Measurements from ENCODE around the gene ATG101. TPM values are rescaled to one million over a fixed set of nuclear protein-coding genes. Genes with fewer than 3 reads are reported as not detected.

The ATG101 gene
- total RNA-seq, 1 experiment from 2014 or later, result 64.9 TPM

DNA sequence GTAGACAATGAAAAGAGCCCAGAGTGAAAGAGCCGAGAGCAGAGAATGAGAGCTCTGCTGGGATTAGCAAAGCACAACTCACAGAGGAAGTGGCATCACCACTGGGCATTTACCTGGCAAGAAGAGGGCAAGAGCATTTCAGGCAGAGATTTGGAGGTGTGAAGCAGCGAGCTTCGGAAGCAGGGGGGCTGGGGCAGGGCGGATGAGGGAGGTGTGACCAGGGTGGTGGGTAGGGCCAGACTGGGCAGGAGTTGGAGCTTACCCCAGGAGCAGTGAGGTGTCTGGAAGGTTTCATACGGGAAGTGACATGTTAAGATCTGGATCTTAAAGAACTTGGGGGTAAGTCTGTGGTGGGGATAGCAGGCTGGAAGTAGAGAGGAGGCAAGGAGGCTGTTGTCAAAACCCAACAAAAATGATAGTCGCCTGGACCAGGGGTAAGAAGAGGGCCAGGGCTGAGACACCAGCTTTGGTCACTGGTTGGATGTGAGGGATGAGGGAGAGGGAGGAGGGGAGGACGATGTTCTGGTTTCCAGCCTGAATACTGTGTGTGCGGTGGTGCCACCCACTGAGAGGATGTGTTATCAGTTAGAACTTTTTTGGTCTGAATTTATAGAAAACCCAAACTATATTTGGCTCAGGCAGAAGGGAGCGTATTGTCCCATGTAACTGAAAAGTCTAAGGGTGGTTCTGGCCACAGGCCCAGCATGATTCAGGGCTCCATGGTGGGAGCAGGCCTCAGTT is 14.9 kb downstream of the ATG101 start:
- Histone ChIP-seq H3K4me3 (ENCODE audit: low read depth in 2 of 2, low read length in 2 of 2) (no peak overlapping the region), H3K36me3 (ENCODE audit: control insufficient read depth, insufficient read depth, low read length) (no peaks in the 10 kb centered on the region), H3K27ac (ENCODE audit: low read length) (no peak overlapping the region), H3K4me1 (ENCODE audit: control insufficient read depth, insufficient read depth, low read length) (peaks cover 7% of the 10 kb centered on the region; the same call in 1 of the 2 replicates), H3K27me3 (ENCODE audit: control insufficient read depth, insufficient read depth, low read length) (no peaks in the 10 kb centered on the region), H3K9me3 (ENCODE audit: control insufficient read depth, insufficient read depth, low read depth, low read length) (no peaks in the 10 kb centered on the region)
- in situ Hi-C loops (cut with HindIII; ENCODE audit: low pct_unique_long_range_greater_than_20kb, low sequenced_read_pairs) (no loop called here), intact Hi-C loops (cut with micrococcal nuclease; ENCODE audit: unreplicated experiment) (no loop called here)
- TF ChIP-seq POLR2AphosphoS5 (IDR thresholded peaks at IDR 0.05; ENCODE audit: low read depth, low read length) (no peak), SIN3A (IDR thresholded peaks at IDR 0.05; ENCODE audit: borderline replicate concordance, insufficient read depth, low read depth, low read length) (no peak), TCF7L2 (IDR thresholded peaks at IDR 0.05; ENCODE audit: low read depth, low read length) (no peak)
- TF ChIP-seq, protein P1, sequence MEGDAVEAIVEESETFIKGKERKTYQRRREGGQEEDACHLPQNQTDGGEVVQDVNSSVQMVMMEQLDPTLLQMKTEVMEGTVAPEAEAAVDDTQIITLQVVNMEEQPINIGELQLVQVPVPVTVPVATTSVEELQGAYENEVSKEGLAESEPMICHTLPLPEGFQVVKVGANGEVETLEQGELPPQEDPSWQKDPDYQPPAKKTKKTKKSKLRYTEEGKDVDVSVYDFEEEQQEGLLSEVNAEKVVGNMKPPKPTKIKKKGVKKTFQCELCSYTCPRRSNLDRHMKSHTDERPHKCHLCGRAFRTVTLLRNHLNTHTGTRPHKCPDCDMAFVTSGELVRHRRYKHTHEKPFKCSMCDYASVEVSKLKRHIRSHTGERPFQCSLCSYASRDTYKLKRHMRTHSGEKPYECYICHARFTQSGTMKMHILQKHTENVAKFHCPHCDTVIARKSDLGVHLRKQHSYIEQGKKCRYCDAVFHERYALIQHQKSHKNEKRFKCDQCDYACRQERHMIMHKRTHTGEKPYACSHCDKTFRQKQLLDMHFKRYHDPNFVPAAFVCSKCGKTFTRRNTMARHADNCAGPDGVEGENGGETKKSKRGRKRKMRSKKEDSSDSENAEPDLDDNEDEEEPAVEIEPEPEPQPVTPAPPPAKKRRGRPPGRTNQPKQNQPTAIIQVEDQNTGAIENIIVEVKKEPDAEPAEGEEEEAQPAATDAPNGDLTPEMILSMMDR (IDR thresholded peaks at IDR 0.05), result no peak
- TF ChIP-seq, protein P2, sequence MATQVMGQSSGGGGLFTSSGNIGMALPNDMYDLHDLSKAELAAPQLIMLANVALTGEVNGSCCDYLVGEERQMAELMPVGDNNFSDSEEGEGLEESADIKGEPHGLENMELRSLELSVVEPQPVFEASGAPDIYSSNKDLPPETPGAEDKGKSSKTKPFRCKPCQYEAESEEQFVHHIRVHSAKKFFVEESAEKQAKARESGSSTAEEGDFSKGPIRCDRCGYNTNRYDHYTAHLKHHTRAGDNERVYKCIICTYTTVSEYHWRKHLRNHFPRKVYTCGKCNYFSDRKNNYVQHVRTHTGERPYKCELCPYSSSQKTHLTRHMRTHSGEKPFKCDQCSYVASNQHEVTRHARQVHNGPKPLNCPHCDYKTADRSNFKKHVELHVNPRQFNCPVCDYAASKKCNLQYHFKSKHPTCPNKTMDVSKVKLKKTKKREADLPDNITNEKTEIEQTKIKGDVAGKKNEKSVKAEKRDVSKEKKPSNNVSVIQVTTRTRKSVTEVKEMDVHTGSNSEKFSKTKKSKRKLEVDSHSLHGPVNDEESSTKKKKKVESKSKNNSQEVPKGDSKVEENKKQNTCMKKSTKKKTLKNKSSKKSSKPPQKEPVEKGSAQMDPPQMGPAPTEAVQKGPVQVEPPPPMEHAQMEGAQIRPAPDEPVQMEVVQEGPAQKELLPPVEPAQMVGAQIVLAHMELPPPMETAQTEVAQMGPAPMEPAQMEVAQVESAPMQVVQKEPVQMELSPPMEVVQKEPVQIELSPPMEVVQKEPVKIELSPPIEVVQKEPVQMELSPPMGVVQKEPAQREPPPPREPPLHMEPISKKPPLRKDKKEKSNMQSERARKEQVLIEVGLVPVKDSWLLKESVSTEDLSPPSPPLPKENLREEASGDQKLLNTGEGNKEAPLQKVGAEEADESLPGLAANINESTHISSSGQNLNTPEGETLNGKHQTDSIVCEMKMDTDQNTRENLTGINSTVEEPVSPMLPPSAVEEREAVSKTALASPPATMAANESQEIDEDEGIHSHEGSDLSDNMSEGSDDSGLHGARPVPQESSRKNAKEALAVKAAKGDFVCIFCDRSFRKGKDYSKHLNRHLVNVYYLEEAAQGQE (IDR thresholded peaks at IDR 0.05; ENCODE audit: insufficient read depth in 1 of 2, low read depth in 2 of 2, low read length in 1 of 2), result no peak
- ChIA-PET POLR2A (interaction anchor here (0.6 to 0.7 kb wide), 2 partner anchors 89 to 580 kb away, joined by 3 to 4 read pairs; no protein-coding TSS in a partner anchor), CTCF (interaction anchor here (0.7 to 1.4 kb wide), 4 partner anchors 52 to 942 kb away, joined by 4 to 9 read pairs (median 4); no protein-coding TSS in a partner anchor)
- ATAC-seq (no peak), DNase-seq (ENCODE audit: low read depth, low spot score) (no peak)
- BruUV-seq (replicated peaks), result no TSS peak

DNA sequence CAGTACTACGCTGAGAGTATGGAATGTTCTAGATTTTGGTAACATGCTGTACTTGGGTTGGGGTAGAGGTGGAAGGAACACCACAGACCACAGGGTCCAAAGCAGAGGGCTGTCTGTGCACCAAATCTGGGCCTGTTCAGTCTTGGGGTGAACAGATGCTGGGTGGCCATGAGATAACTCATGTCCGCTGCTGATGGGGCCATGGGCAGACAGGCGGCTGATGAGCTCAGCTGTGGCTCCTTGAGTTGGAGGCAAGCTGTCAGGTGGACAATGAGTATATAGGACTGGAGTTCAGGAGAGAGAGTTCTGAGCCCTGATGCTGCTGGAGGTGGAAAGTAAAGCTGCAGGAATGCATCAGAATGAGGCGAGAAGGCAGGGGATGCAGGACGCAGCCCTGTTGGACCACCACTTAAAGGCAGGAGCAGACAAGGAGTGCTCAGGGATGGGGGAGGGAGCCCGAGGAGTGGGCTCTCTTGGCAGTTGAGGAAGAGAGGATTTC is 16.0 kb downstream of the ATG101 start:
- ATAC-seq (no peak), DNase-seq (ENCODE audit: low read depth, low spot score) (no peak)
- no TSS peak for BruUV-seq (replicated peaks)
- H3K36me3 ChIP-seq (ENCODE audit: control insufficient read depth, insufficient read depth, low read length), result no peaks in the 10 kb centered on the region
- POLR2A ChIA-PET, result no interaction called here
- H3K4me1 ChIP-seq (ENCODE audit: control insufficient read depth, insufficient read depth, low read length), result peaks cover 7% of the 10 kb centered on the region; the same call in 1 of the 2 replicates
- intact Hi-C loops (cut with micrococcal nuclease; ENCODE audit: unreplicated experiment), result no loop called here
- H3K27me3 ChIP-seq (ENCODE audit: control insufficient read depth, insufficient read depth, low read length), result peaks cover under 1% of the 10 kb centered on the region; the same call in 1 of the 2 replicates
- TF ChIP-seq, protein P2 (IDR thresholded peaks at IDR 0.05; ENCODE audit: insufficient read depth in 1 of 2, low read depth in 2 of 2, low read length in 1 of 2), result no peak
- TF ChIP-seq, protein P1 (IDR thresholded peaks at IDR 0.05), result no peak
- TF ChIP-seq SIN3A (IDR thresholded peaks at IDR 0.05; ENCODE audit: borderline replicate concordance, insufficient read depth, low read depth, low read length), result no peak
- TF ChIP-seq POLR2AphosphoS5 (IDR thresholded peaks at IDR 0.05; ENCODE audit: low read depth, low read length), result no peak
- TF ChIP-seq TCF7L2 (IDR thresholded peaks at IDR 0.05; ENCODE audit: low read depth, low read length), result no peak
- H3K9me3 ChIP-seq (ENCODE audit: control insufficient read depth, insufficient read depth, low read depth, low read length), result no peaks in the 10 kb centered on the region
- CTCF ChIA-PET, result interaction anchor here (0.6 kb wide), 2 partner anchors 62 to 967 kb away, joined by 4 to 6 read pairs; no protein-coding TSS in a partner anchor
- H3K4me3 ChIP-seq (ENCODE audit: low read depth in 2 of 2, low read length in 2 of 2), result no peak overlapping the region
- H3K27ac ChIP-seq (ENCODE audit: low read length), result no peak overlapping the region
- in situ Hi-C loops (cut with HindIII; ENCODE audit: low pct_unique_long_range_greater_than_20kb, low sequenced_read_pairs), result no loop called here
